HL-60 (cell line): ENCODE results near the gene NOTCH3.

Experiments used
- DNase-seq, 2 experiments: peaks; one replicate each; pipeline ENCODE4 v3.0.0-alpha.2; 2010 to 2020; ENCODE audit warnings: low read depth in 1 of 2, low spot score in 1 of 2
- H3K27ac ChIP-seq: fragments of 250-450 bp; sonication (Bioruptor Pico); replicated peaks from 2 replicates; pipeline ENCODE4 v1.5.1; 2020; ENCODE audit warnings: mild to moderate bottlenecking, moderate library complexity
- H3K27me3 ChIP-seq: fragments of 250-450 bp; sonication (Bioruptor Pico); 2 replicates; pipeline ENCODE4 v1.5.1; 2021; ENCODE audit warnings: mild to moderate bottlenecking, moderate library complexity; ENCODE audit not compliant: insufficient read depth, poor library complexity, severe bottlenecking
- H3K4me3 ChIP-seq: replicated peaks from 2 replicates; pipeline ENCODE4 v1.5.1; 2011; ENCODE audit warnings: mild to moderate bottlenecking, control low read depth, low read length; ENCODE audit not compliant: insufficient read depth
- GABPA ChIP-seq: IDR thresholded peaks from 2 replicates; pipeline ENCODE4 v1.6.1; 2012; ENCODE audit warnings: low read depth
- POLR2AphosphoS5 ChIP-seq: IDR thresholded peaks from 2 replicates; pipeline ENCODE4 v1.6.1; 2012; ENCODE audit warnings: low read depth
- SPI1 ChIP-seq: IDR thresholded peaks from 2 replicates; pipeline ENCODE4 v1.6.1; 2012; ENCODE audit warnings: low read depth, mild to moderate bottlenecking, borderline replicate concordance
- TF ChIP-seq, protein P1 (sequence below): IDR thresholded peaks from 2 replicates; pipeline ENCODE4 v1.6.1; 2012; ENCODE audit warnings: low read depth; ENCODE audit not compliant: insufficient replicate concordance
- TF ChIP-seq, protein P2 (sequence below): IDR thresholded peaks from one replicate; pipeline ENCODE4 v1.5.1; 2011; ENCODE audit warnings: low read length, control low read depth, inconsistent platforms; ENCODE audit not compliant: insufficient read depth

The NOTCH3 gene

DNA sequence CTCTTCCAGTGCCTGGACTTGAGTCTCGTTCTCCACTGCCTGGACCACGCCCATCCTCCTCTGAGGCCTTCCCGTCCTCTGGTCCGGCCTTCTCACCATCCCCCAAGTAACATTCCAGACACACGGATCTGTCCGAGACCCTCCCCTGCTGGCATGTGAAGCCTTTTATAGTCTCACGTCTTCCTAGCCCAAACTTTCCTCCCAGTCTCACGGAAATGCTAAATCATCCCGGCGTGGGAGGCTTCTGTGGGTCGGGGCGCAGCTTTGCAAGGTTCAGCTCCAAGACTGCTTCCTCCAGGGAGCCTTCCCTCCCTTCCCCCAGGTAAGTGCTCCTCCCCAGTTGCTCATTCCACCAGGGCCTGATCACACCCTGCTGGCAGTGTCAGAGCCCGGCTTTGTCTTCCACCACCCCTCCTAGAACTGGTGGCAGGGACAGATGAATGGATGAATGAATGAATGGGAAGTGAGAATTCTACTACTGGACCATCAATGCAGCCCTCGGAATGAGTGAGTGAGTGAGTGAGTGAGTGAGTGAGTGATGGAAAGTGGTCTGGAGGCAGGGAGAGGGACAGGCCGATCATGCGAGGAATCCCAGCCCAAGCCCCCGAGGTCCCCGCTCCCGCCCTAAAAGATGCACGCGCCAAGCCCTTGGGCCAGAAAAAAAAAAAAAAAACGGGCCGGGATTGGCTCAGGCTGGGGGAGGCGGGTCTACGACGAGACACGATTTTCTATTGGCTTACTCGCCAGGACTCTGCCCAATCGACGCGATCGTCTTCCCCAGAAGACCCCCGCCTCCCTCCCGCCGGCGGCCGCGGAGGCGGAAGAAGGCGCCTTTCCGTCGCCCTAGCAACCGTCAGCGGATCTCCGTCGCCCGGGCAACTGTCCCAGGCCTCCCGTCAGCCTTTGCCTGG is 22.2 kb upstream of the NOTCH3 start:
- H3K27me3 ChIP-seq = peaks cover 18% of the 10 kb centered on the region
- H3K4me3 ChIP-seq = peak overlapping the region; percentile 23
- TF ChIP-seq GABPA (no peak), POLR2AphosphoS5 (no peak), SPI1 (no peak)
- TF ChIP-seq, protein P1, sequence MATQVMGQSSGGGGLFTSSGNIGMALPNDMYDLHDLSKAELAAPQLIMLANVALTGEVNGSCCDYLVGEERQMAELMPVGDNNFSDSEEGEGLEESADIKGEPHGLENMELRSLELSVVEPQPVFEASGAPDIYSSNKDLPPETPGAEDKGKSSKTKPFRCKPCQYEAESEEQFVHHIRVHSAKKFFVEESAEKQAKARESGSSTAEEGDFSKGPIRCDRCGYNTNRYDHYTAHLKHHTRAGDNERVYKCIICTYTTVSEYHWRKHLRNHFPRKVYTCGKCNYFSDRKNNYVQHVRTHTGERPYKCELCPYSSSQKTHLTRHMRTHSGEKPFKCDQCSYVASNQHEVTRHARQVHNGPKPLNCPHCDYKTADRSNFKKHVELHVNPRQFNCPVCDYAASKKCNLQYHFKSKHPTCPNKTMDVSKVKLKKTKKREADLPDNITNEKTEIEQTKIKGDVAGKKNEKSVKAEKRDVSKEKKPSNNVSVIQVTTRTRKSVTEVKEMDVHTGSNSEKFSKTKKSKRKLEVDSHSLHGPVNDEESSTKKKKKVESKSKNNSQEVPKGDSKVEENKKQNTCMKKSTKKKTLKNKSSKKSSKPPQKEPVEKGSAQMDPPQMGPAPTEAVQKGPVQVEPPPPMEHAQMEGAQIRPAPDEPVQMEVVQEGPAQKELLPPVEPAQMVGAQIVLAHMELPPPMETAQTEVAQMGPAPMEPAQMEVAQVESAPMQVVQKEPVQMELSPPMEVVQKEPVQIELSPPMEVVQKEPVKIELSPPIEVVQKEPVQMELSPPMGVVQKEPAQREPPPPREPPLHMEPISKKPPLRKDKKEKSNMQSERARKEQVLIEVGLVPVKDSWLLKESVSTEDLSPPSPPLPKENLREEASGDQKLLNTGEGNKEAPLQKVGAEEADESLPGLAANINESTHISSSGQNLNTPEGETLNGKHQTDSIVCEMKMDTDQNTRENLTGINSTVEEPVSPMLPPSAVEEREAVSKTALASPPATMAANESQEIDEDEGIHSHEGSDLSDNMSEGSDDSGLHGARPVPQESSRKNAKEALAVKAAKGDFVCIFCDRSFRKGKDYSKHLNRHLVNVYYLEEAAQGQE = no peak
- TF ChIP-seq, protein P2, sequence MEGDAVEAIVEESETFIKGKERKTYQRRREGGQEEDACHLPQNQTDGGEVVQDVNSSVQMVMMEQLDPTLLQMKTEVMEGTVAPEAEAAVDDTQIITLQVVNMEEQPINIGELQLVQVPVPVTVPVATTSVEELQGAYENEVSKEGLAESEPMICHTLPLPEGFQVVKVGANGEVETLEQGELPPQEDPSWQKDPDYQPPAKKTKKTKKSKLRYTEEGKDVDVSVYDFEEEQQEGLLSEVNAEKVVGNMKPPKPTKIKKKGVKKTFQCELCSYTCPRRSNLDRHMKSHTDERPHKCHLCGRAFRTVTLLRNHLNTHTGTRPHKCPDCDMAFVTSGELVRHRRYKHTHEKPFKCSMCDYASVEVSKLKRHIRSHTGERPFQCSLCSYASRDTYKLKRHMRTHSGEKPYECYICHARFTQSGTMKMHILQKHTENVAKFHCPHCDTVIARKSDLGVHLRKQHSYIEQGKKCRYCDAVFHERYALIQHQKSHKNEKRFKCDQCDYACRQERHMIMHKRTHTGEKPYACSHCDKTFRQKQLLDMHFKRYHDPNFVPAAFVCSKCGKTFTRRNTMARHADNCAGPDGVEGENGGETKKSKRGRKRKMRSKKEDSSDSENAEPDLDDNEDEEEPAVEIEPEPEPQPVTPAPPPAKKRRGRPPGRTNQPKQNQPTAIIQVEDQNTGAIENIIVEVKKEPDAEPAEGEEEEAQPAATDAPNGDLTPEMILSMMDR = no peak
- no peak overlapping the region for H3K27ac ChIP-seq
- peak; percentile 28 to 57 for DNase-seq

DNA sequence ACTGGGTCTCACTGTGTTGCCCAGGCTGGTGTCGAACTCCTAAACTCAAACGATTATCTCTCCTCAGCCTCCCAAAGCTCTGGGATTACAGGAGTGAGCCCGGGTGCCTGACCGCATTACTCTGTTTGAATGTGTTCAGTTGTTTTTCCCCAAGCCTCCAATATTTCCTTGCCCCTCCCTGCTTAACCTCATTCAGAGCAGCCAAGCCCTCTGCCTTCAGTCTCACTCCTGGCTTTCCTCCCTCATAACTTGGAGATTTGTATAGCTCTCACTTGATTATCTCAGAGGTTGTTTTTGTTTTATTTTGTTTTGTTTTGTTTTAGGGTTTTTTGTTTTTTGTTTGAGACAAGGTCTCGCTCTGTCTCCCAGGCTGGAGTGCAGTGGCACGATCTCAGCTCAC is 20.0 kb upstream of the NOTCH3 start:
- no peak for DNase-seq
- Histone ChIP-seq H3K27me3 (peaks cover 18% of the 10 kb centered on the region), H3K4me3 (no peak overlapping the region), H3K27ac (no peak overlapping the region)
- TF ChIP-seq, protein P1 = no peak
- TF ChIP-seq, protein P2 = no peak
- TF ChIP-seq POLR2AphosphoS5 (no peak), GABPA (no peak), SPI1 (no peak)

DNA sequence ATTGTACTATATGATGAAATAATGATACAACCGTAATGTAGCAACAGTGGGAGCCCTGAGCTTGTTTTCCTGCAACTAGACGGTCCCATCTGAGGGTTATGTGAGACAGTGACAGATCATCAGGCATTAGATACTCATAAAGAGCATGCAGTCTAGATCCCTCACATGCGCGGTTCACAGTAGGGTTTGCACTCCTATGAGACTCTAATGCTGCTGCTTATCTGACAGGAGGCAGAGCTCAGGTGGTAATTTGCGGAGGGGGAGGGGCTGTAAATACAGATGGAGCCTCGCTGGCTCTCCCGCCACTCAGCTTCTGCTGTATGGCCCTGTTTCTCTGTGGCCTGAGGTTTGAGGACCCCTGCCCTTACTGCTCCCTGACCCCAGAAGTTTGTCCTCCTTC is 17.7 kb upstream of the NOTCH3 start:
- TF ChIP-seq POLR2AphosphoS5 = no peak
- Histone ChIP-seq H3K27me3 (peaks cover 13% of the 10 kb centered on the region), H3K4me3 (no peak overlapping the region), H3K27ac (no peak overlapping the region)
- DNase-seq = no peak

DNA sequence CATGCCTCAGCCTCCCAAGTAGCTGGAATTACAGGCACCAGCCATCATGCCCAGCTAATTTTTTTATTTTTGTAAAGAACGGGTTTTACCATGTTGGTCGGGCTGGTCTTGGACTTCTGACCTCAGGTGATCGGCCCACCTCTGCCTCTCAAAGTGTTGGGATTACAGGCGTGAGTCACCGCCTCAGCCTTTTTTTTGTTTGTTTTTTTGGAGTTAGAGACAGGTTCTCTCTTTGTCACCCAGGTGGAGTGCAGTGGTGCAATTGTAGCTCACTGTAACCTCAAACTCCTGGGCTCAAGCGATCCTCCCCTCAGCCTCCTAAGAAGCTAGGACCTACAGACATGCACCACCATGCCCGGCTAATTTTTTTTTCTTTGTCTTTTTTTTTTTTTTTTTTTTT is 15.6 kb upstream of the NOTCH3 start:
- no peak overlapping the region for H3K4me3 ChIP-seq

More for the DNA sequence above, 15.6 kb upstream of the NOTCH3 start:
- TF ChIP-seq SPI1 (no peak), POLR2AphosphoS5 (no peak), GABPA (no peak)
- TF ChIP-seq, protein P1 = no peak
- TF ChIP-seq, protein P2 = no peak
- H3K27me3 ChIP-seq = no peaks in the 10 kb centered on the region
- no peak for DNase-seq
- H3K27ac ChIP-seq = no peak overlapping the region
